ENCODE data around the gene ORMDL2.

DNA sequence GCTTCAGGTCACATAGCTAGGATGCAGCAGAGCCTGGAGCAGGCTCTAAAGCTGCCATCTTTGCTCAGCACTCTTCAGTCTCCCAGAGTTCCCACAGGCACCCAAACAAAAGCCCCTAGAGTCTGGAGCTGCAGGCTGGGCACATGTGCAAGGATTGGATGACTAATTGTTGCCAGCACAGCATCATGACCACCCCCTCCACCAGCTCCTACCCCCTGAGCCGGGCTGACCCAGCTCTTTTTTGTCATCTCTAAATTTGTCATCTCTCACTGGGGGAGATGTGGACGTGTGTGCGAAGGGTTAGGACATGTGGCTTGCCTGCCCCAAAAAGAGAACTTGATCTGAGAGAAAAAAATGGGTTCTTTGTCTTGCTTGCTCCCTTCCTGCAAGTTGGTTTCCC is 29.2 kb downstream of the ORMDL2 start:
- TF ChIP-seq, protein P1, sequence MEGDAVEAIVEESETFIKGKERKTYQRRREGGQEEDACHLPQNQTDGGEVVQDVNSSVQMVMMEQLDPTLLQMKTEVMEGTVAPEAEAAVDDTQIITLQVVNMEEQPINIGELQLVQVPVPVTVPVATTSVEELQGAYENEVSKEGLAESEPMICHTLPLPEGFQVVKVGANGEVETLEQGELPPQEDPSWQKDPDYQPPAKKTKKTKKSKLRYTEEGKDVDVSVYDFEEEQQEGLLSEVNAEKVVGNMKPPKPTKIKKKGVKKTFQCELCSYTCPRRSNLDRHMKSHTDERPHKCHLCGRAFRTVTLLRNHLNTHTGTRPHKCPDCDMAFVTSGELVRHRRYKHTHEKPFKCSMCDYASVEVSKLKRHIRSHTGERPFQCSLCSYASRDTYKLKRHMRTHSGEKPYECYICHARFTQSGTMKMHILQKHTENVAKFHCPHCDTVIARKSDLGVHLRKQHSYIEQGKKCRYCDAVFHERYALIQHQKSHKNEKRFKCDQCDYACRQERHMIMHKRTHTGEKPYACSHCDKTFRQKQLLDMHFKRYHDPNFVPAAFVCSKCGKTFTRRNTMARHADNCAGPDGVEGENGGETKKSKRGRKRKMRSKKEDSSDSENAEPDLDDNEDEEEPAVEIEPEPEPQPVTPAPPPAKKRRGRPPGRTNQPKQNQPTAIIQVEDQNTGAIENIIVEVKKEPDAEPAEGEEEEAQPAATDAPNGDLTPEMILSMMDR (IDR thresholded peaks at IDR 0.05) = no peak
- TF ChIP-seq POLR2A (IDR thresholded peaks at IDR 0.05) (no peak), POLR2AphosphoS5 (IDR thresholded peaks at IDR 0.05) (no peak)

Data from breast epithelium (tissue), 3 donors.